Raji (cell line): ENCODE data around the gene DCC.

ENCODE experiments used
- POLR2A ChIP-seq: IDR thresholded peaks from 2 replicates; pipeline ENCODE4 v1.6.1; 2011; ENCODE audit warnings: low read depth, low read length, control low read depth; ENCODE audit not compliant: insufficient read depth

The DCC gene

GRCh38 chr18:52572036-52573000 lies 232.3 kb downstream of the DCC start:
- no peak for TF ChIP-seq POLR2A

- TF ChIP-seq POLR2A = no peak
Observed at GRCh38 chr18:52577795-52578194, 237.8 kb downstream of the DCC start.

- TF ChIP-seq POLR2A = no peak
Observed at GRCh38 chr18:52582061-52582460, 242.1 kb downstream of the DCC start.

- no peak for TF ChIP-seq POLR2A
Observed at GRCh38 chr18:52582516-52582915, 242.5 kb downstream of the DCC start.

- no peak for TF ChIP-seq POLR2A
Observed at GRCh38 chr18:52588931-52589330, 248.9 kb downstream of the DCC start.

- TF ChIP-seq POLR2A = no peak
Observed at GRCh38 chr18:52596748-52597435, 256.9 kb downstream of the DCC start.

GRCh38 chr18:52598921-52599320 lies 258.9 kb downstream of the DCC start:
- no peak for TF ChIP-seq POLR2A

- TF ChIP-seq POLR2A = no peak
Observed at GRCh38 chr18:52602820-52603219, 262.8 kb downstream of the DCC start.

GRCh38 chr18:52605345-52605744 lies 265.3 kb downstream of the DCC start:
- no peak for TF ChIP-seq POLR2A

GRCh38 chr18:52607985-52608384 lies 268.0 kb downstream of the DCC start:
- TF ChIP-seq POLR2A = no peak

- TF ChIP-seq POLR2A = no peak
Observed at GRCh38 chr18:52610451-52611115, 270.6 kb downstream of the DCC start.

- no peak for TF ChIP-seq POLR2A
Observed at GRCh38 chr18:52612406-52612805, 272.4 kb downstream of the DCC start.

- no peak for TF ChIP-seq POLR2A
Observed at GRCh38 chr18:52615321-52615720, 275.3 kb downstream of the DCC start.

- TF ChIP-seq POLR2A = no peak
Observed at GRCh38 chr18:52615943-52616342, 275.9 kb downstream of the DCC start.

GRCh38 chr18:52617931-52618330 lies 277.9 kb downstream of the DCC start:
- no peak for TF ChIP-seq POLR2A

GRCh38 chr18:52620926-52621439 lies 281.0 kb downstream of the DCC start:
- no peak for TF ChIP-seq POLR2A

- TF ChIP-seq POLR2A = no peak
Observed at GRCh38 chr18:52624702-52625101, 284.7 kb downstream of the DCC start.
